Measurements from ENCODE around the gene CRAT.

DNA sequence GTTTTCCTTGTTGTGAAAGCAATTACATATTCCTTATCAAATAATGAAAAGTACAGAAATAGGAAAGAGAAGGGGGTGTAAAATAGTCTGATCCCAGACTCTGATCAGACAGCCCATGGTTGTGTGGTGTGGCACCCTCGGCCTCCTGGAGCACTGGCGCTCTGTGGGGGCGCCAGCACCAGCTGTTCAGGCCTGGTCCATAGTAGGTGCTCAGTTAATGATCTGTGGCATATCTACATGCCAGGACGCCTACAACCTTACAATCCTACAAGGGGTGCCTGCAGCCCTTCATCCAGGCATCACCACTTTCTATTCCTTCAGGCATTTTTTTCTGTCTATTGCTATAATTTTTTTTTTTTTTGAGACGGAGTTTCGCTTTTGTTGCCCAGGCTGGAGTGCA lies 57.6 kb downstream of the CRAT start:
- TF ChIP-seq, protein P1, sequence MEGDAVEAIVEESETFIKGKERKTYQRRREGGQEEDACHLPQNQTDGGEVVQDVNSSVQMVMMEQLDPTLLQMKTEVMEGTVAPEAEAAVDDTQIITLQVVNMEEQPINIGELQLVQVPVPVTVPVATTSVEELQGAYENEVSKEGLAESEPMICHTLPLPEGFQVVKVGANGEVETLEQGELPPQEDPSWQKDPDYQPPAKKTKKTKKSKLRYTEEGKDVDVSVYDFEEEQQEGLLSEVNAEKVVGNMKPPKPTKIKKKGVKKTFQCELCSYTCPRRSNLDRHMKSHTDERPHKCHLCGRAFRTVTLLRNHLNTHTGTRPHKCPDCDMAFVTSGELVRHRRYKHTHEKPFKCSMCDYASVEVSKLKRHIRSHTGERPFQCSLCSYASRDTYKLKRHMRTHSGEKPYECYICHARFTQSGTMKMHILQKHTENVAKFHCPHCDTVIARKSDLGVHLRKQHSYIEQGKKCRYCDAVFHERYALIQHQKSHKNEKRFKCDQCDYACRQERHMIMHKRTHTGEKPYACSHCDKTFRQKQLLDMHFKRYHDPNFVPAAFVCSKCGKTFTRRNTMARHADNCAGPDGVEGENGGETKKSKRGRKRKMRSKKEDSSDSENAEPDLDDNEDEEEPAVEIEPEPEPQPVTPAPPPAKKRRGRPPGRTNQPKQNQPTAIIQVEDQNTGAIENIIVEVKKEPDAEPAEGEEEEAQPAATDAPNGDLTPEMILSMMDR (conservative IDR thresholded peaks at IDR 0.05; ENCODE audit: low read length): no peak
- TF ChIP-seq EZH2phosphoT487 (IDR thresholded peaks at IDR 0.05; ENCODE audit: borderline replicate concordance, low read depth, low read length): no peak

Data from OCI-LY7 (cell line).